GM12873 (cell line): ENCODE measurements around the gene RASAL1.
A peak's percentile ranks its signal among the peaks of the same experiment; 100 is the strongest.

Experiments used
- CTCF ChIP-seq: IDR thresholded peaks from 2 replicates; pipeline ENCODE4 v1.5.1; 2012; ENCODE audit warnings: low read depth, mild to moderate bottlenecking, moderate library complexity, low read length, control low read depth; ENCODE audit not compliant: insufficient read depth; ENCODE audit errors: missing control alignments

RASAL1 gene

GRCh38 chr12:113101751-113102150, 33.8 kb downstream of the RASAL1 start:
- no peak for TF ChIP-seq CTCF

- no peak for TF ChIP-seq CTCF
Observed at GRCh38 chr12:113099764-113100163, 35.8 kb downstream of the RASAL1 start.

- no peak for TF ChIP-seq CTCF
Observed at GRCh38 chr12:113099364-113099763, 36.2 kb downstream of the RASAL1 start.

- TF ChIP-seq CTCF = peak; percentile 99
Observed at GRCh38 chr12:113098441-113099028, 37.0 kb downstream of the RASAL1 start.

GRCh38 chr12:113097716-113098440, 37.7 kb downstream of the RASAL1 start:
- TF ChIP-seq CTCF = no peak

GRCh38 chr12:113096675-113097461, 38.7 kb downstream of the RASAL1 start:
- TF ChIP-seq CTCF = no peak

- no peak for TF ChIP-seq CTCF
Observed at GRCh38 chr12:113095405-113095804, 40.2 kb downstream of the RASAL1 start.
